Thyroid gland (tissue), 4 donors: Measurements from ENCODE around the gene CCNK.
A peak's percentile ranks its signal among the peaks of the same experiment; 100 is the strongest.

Experiments used
- POLR2A ChIP-seq, 2 donors: fragments of 450-650 bp; IDR thresholded peaks; one replicate each; pipeline ENCODE4 v1.6.1; 2017; ENCODE audit warnings: antibody characterized with exemption in 2 of 2, mild to moderate bottlenecking in 2 of 2, moderate library complexity in 1 of 2
- TF ChIP-seq, protein P1 (sequence below), 6 experiments: fragments of 200-600 bp in 3 of 6; fragments of 450-650 bp in 3 of 6; sonication (generic) in 3 of 6; IDR thresholded peaks; one replicate each; pipeline ENCODE4 v1.5.1; 2016 to 2019; ENCODE audit warnings: antibody characterized with exemption in 6 of 6, mild to moderate bottlenecking in 2 of 6, inconsistent platforms in 1 of 6, moderate library complexity in 1 of 6

DNA sequence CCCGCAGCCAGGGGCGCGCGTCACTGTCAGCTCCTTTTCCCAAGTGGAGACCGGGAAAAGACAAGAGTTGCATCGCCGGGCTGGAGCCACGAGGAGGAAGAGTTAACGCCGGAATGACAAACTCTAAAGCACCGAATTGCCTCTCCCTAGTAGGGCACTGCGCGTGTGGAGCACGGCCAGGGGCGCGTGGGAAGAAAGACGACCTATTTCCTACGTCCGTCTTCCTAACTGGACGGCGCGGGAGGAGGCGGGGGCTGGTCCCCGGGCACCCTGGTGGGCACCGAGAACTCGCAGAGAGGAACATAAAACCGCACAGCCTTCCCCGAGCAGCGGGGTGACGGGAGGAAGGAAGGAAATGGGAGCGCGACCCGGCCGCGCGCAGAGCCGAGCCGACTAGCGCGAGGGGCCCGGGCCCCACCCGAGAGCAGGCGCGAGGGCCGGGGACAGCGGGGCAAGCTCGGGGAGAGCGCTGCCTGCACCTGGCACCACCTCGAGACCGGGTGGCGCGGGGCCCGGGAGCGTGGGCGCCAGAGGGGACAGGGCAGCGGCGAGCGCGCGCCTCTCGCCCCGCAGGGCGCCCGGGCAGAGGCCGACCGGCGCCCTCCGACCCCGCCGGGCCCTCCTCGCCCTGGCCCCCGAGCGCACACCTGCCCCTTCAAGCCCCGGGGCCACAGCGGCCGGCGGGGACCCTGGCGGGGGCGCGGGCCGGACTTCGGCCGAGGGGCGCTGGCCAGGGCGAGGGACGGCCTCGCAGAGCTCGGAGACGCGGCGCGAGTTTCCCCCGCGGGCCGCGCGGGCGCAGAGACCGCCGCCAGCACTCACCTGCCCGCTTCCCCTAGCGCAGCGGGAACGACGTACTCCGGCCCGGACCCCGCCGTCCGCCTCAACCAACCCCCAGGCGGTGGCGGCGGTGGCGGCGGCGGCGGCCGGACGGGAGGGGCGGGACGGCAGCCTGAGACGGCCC, 1.0 kb upstream of the CCNK start, which contains the start of gene SETD3:
- TF ChIP-seq, protein P1, sequence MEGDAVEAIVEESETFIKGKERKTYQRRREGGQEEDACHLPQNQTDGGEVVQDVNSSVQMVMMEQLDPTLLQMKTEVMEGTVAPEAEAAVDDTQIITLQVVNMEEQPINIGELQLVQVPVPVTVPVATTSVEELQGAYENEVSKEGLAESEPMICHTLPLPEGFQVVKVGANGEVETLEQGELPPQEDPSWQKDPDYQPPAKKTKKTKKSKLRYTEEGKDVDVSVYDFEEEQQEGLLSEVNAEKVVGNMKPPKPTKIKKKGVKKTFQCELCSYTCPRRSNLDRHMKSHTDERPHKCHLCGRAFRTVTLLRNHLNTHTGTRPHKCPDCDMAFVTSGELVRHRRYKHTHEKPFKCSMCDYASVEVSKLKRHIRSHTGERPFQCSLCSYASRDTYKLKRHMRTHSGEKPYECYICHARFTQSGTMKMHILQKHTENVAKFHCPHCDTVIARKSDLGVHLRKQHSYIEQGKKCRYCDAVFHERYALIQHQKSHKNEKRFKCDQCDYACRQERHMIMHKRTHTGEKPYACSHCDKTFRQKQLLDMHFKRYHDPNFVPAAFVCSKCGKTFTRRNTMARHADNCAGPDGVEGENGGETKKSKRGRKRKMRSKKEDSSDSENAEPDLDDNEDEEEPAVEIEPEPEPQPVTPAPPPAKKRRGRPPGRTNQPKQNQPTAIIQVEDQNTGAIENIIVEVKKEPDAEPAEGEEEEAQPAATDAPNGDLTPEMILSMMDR (IDR thresholded peaks at IDR 0.05), result peak in 1 of 6 experiments; percentile 13
- peak in 1 of 2 donors; percentile 74 for TF ChIP-seq POLR2A (IDR thresholded peaks at IDR 0.05)
